Hepatocyte (in vitro differentiated cells): ENCODE measurements around the gene OR10V1. TPM values are rescaled to one million over a fixed set of nuclear protein-coding genes. Genes with fewer than 3 reads are reported as not detected.

Experiments used
- DNase-seq: peaks from one replicate; pipeline ENCODE4 v3.0.0-alpha.2; 2016; ENCODE audit warnings: low spot score
- H2AFZ ChIP-seq: fragments of 200-600 bp; sonication (generic); 2 replicates; pipeline ENCODE4 v1.6.0; 2016; ENCODE audit warnings: antibody characterized with exemption, mild to moderate bottlenecking
- H3K27ac ChIP-seq: fragments of 200-600 bp; sonication (generic); 2 replicates; pipeline ENCODE4 v1.5.1; 2016; ENCODE audit warnings: mild to moderate bottlenecking
- H3K27me3 ChIP-seq: fragments of 200-600 bp; sonication (generic); 2 replicates; pipeline ENCODE4 v1.6.1; 2016
- H3K36me3 ChIP-seq: fragments of 200-600 bp; sonication (generic); replicated peaks from 2 replicates; pipeline ENCODE4 v1.5.1; 2016; ENCODE audit warnings: low read depth; ENCODE audit not compliant: insufficient read depth
- H3K4me1 ChIP-seq: fragments of 200-600 bp; sonication (generic); 2 replicates; pipeline ENCODE4 v1.5.1; 2016; ENCODE audit warnings: mild to moderate bottlenecking, moderate library complexity; ENCODE audit not compliant: insufficient read depth
- H3K4me2 ChIP-seq: fragments of 200-600 bp; sonication (generic); 2 replicates; pipeline ENCODE4 v1.6.0; 2016
- H3K4me3 ChIP-seq: fragments of 200-600 bp; sonication (generic); 2 replicates; pipeline ENCODE4 v1.5.1; 2016; ENCODE audit warnings: mild to moderate bottlenecking
- H3K79me2 ChIP-seq: fragments of 200-600 bp; sonication (generic); 2 replicates; pipeline ENCODE4 v1.6.0; 2017; ENCODE audit warnings: mild to moderate bottlenecking
- H3K9me2 ChIP-seq: fragments of 200-600 bp; sonication (generic); replicated peaks from 2 replicates; pipeline ENCODE4 v1.6.0; 2017; ENCODE audit warnings: mild to moderate bottlenecking; ENCODE audit not compliant: insufficient read depth
- H3K9me3 ChIP-seq: fragments of 200-600 bp; sonication (generic); 2 replicates; pipeline ENCODE4 v1.5.1; 2016; ENCODE audit warnings: low read depth, mild to moderate bottlenecking
- H4K20me1 ChIP-seq: fragments of 200-600 bp; sonication (generic); 2 replicates; pipeline ENCODE4 v1.6.0; 2016; ENCODE audit warnings: mild to moderate bottlenecking; ENCODE audit not compliant: insufficient read depth, poor library complexity, severe bottlenecking
- EZH2 ChIP-seq: fragments of 200-600 bp; sonication (generic); IDR thresholded peaks from 2 replicates; pipeline ENCODE4 v1.6.1; 2016; ENCODE audit warnings: antibody characterized with exemption, mild to moderate bottlenecking, borderline replicate concordance
- EZH2phosphoT487 ChIP-seq: fragments of 200-600 bp; sonication (generic); IDR thresholded peaks from one replicate; pipeline ENCODE4 v1.6.1; 2018; ENCODE audit warnings: antibody characterized with exemption, mild to moderate bottlenecking, low read depth, moderate library complexity; ENCODE audit not compliant: unreplicated experiment, severe bottlenecking
- WGBS: methylation state at CpG from one replicate; pipeline ENCODE4 v1.1.6; 2016; ENCODE audit warnings: low lambda C conversion rate; ENCODE audit errors: missing lambda C conversion rate; 5-methylcytosine and 5-hydroxymethylcytosine counted together
- polyA plus RNA-seq: library from polyadenylated mRNA; unstranded; fragments of >200 nt; fragmentation: Nextera tagmentation; extraction: Ambion mirVana; gene quantifications from 2 replicates; pipeline ENCODE4 v1.2.1, GENCODE V29; 2016
- total RNA-seq: library from RNA; depleted of rRNA; stranded (reverse); fragments of >200 nt; gene quantifications from 2 replicates; pipeline ENCODE4 v1.2.3, GENCODE V29; 2014
- TF ChIP-seq, protein P1 (sequence below): fragments of 200-600 bp; sonication (generic); IDR thresholded peaks from 2 replicates; pipeline ENCODE4 v1.5.1; 2016; ENCODE audit warnings: antibody characterized with exemption, mild to moderate bottlenecking; ENCODE audit not compliant: poor library complexity

Gene OR10V1, protein sequence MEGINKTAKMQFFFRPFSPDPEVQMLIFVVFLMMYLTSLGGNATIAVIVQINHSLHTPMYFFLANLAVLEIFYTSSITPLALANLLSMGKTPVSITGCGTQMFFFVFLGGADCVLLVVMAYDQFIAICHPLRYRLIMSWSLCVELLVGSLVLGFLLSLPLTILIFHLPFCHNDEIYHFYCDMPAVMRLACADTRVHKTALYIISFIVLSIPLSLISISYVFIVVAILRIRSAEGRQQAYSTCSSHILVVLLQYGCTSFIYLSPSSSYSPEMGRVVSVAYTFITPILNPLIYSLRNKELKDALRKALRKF
- total RNA-seq (not detected in 2 replicates), polyA plus RNA-seq (not detected in 2 replicates)

DNA sequence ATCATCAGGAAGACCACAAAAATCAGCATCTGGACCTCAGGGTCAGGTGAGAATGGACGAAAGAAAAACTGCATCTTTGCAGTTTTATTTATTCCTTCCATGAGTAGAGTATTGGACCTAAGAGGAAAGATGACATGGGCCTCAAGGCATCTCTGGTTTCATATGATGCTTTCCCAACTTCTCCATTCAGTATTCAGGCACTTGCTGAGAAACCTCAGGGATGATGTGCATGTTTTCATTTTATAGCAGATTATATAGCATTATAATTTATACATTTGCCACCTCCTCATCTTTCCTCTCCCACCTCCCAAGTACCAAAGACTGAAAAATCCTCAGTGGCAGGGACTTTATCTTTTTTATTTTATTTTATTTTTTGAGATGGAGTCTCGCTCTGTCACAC, at the start of gene OR10V1:
Gene OR10V1 (minus strand): TSS at position 101 of the 400 bp plus-strand sequence. CDS start 0 bp downstream, at position 101.
- no peak within 1 kb of the TSS for H3K4me3 ChIP-seq
- H4K20me1 ChIP-seq = no peaks in the 10 kb centered on the region
- H3K27ac ChIP-seq = no peak within 1 kb of the TSS
- H3K4me1 ChIP-seq = no peaks in the 10 kb centered on the region
- no peaks in the 10 kb centered on the region for H3K79me2 ChIP-seq
- no peaks in the 10 kb centered on the region for H3K9me2 ChIP-seq
- no peak within 1 kb of the TSS for H2AFZ ChIP-seq
- no peaks in the 10 kb centered on the region for H3K36me3 ChIP-seq
- WGBS = 86% methylated on average over 2 of the region's 2 CpGs
- H3K9me3 ChIP-seq = no peaks in the 10 kb centered on the region
- DNase-seq = no peak
- H3K4me2 ChIP-seq = no peak within 1 kb of the TSS
- no peaks in the 10 kb centered on the region for H3K27me3 ChIP-seq
- TF ChIP-seq, protein P1, sequence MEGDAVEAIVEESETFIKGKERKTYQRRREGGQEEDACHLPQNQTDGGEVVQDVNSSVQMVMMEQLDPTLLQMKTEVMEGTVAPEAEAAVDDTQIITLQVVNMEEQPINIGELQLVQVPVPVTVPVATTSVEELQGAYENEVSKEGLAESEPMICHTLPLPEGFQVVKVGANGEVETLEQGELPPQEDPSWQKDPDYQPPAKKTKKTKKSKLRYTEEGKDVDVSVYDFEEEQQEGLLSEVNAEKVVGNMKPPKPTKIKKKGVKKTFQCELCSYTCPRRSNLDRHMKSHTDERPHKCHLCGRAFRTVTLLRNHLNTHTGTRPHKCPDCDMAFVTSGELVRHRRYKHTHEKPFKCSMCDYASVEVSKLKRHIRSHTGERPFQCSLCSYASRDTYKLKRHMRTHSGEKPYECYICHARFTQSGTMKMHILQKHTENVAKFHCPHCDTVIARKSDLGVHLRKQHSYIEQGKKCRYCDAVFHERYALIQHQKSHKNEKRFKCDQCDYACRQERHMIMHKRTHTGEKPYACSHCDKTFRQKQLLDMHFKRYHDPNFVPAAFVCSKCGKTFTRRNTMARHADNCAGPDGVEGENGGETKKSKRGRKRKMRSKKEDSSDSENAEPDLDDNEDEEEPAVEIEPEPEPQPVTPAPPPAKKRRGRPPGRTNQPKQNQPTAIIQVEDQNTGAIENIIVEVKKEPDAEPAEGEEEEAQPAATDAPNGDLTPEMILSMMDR = no peak
- no peak for TF ChIP-seq EZH2
- TF ChIP-seq EZH2phosphoT487 = no peak

DNA sequence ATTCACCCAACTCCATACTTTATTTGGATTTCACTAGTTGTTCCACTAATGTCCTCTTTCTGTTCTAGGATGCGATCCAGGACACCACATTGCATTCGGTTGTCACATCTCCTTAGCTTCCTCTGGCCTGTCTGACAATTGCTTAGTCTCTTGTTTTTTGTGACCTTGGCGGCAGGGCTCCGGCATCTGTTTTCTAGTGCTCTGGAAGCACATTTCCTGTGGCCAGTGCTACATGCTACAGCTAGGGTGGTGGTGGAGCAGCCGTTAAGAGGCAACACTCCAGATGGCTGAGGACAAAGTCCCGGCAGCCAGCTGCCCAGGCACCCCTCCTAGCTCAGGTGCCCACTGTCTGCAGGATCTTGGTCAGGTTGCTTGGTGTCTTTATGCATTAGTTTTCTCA, 48.3 kb upstream of the OR10V1 start:
- Histone ChIP-seq H3K27ac (no peak overlapping the region), H3K36me3 (no peaks in the 10 kb centered on the region), H4K20me1 (peaks cover 83% of the 10 kb centered on the region), H3K9me3 (no peaks in the 10 kb centered on the region), H2AFZ (no peak overlapping the region), H3K79me2 (peaks cover 100% of the 10 kb centered on the region), H3K9me2 (no peaks in the 10 kb centered on the region), H3K27me3 (no peaks in the 10 kb centered on the region), H3K4me2 (no peak overlapping the region), H3K4me3 (no peak overlapping the region), H3K4me1 (peaks cover 54% of the 10 kb centered on the region)
- 79% methylated on average over 6 of the region's 6 CpGs for WGBS
- DNase-seq = no peak
- TF ChIP-seq, protein P1 = no peak
- TF ChIP-seq EZH2phosphoT487 (no peak), EZH2 (no peak)

DNA sequence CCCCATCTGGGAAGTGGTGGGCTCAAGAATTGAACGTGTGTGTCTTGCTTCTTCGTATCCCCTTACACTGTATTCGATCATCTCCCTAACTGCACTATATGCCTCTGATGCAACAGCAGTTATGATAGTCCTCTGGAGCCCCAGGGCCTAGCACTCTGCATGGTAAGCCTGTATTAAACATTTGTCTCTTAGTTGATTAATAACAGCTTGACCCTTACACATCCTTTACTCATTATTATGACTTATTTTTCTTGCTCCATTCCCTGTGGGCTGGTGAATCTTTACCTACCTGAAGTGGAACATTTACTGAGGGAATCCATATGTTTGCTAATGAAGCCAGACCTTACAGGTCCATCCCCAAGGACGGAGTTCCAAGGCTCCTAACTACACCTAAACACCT, 47.1 kb upstream of the OR10V1 start:
- TF ChIP-seq, protein P1 = no peak
- no peak for TF ChIP-seq EZH2
- no peak for TF ChIP-seq EZH2phosphoT487

More for the DNA sequence above, 47.1 kb upstream of the OR10V1 start:
- 81% methylated on average over 4 of the region's 4 CpGs for WGBS
- H2AFZ ChIP-seq = no peak overlapping the region
- H3K79me2 ChIP-seq = peaks cover 98% of the 10 kb centered on the region
- H3K36me3 ChIP-seq = no peaks in the 10 kb centered on the region
- H3K9me2 ChIP-seq = no peaks in the 10 kb centered on the region
- H3K9me3 ChIP-seq = no peaks in the 10 kb centered on the region
- DNase-seq = no peak
- H4K20me1 ChIP-seq = peaks cover 73% of the 10 kb centered on the region
- H3K27ac ChIP-seq = no peak overlapping the region
- H3K4me3 ChIP-seq = no peak overlapping the region
- no peaks in the 10 kb centered on the region for H3K27me3 ChIP-seq
- H3K4me2 ChIP-seq = peak overlapping the region; percentile 38
- H3K4me1 ChIP-seq = peaks cover 44% of the 10 kb centered on the region
